RWPE1 (cell line): ENCODE measurements around the gene PAPOLB.

Experiments
- CTCF ChIA-PET: fragments of 350-600 bp; sonication (Branson Sonifier 250); formaldehyde crosslinking; extraction: SDS; loops from one replicate; lab custom pipeline; 2021; lab: Yijun Ruan, JAX
- POLR2A ChIA-PET: fragments of 400-600 bp; formaldehyde crosslinking; extraction: SDS; loops from one replicate; lab custom pipeline; 2020; ENCODE audit warnings: antibody characterized with exemption; ENCODE audit not compliant: low non-redundant PET; lab: Yijun Ruan, JAX
- DNase-seq: peaks from one replicate; pipeline ENCODE4 v3.0.0; 2012; ENCODE audit warnings: low spot score
- H3K27ac ChIP-seq: fragments of 450-650 bp; 2 replicates; pipeline ENCODE4 v1.5.1; 2017
- CTCF ChIP-seq: fragments of 450-650 bp; conservative IDR thresholded peaks from 2 replicates; pipeline ENCODE4 v1.5.1; 2017; ENCODE audit warnings: low read depth, mild to moderate bottlenecking

Gene PAPOLB

DNA sequence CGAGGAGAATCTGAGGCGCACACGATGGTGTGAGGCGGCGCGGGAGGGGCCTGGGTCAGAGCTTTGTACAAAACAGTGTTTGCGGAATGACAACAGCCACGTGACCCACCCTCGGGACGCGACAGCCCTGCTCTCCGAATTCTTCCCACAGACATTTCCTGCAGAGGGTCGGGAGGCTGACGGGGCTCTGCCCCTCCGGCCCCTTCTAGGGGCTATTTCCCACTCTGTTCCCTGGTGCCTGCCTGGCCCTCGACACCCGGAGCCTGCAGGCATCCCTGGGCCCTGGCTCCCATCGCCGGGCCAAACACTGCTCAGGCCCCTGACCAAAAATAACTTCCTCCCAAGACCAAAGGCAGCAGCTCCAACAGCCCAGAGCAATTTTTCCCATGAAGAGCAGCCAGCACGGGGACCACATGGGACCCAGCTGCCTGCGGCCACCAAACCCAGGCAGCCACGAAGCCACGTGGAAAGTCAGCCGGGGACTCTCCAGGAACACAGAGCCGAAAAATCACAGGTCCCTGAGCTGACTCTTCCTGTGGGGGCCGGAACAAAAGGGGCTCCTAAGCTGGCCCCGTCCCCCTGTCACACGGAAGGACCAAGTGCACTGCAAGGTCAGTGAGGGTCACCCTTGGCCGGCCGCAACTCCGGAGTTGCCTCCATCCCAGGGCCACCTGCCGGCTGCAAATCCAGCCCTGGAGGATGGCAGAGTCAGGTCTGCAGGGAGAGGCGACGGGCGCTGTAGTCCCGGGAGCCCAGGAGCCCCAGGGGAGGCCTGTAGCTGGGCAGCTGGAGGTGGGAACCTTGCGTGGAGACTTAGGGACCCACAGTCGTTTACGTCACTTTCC, 42.0 kb downstream of the PAPOLB start:
- no peak overlapping the region for H3K27ac ChIP-seq
- no peak for DNase-seq
- ChIA-PET CTCF (interaction anchor here (0.6 kb wide), 1 partner anchor 21 kb away, joined by 3 read pairs; no protein-coding TSS in a partner anchor), POLR2A (no interaction called here)
- no peak for TF ChIP-seq CTCF

GRCh38 chr7:4818000-4818794, 43.6 kb downstream of the PAPOLB start:
- H3K27ac ChIP-seq: no peak overlapping the region
- ChIA-PET POLR2A (no interaction called here), CTCF (no interaction called here)
- DNase-seq: no peak
- no peak for TF ChIP-seq CTCF

DNA sequence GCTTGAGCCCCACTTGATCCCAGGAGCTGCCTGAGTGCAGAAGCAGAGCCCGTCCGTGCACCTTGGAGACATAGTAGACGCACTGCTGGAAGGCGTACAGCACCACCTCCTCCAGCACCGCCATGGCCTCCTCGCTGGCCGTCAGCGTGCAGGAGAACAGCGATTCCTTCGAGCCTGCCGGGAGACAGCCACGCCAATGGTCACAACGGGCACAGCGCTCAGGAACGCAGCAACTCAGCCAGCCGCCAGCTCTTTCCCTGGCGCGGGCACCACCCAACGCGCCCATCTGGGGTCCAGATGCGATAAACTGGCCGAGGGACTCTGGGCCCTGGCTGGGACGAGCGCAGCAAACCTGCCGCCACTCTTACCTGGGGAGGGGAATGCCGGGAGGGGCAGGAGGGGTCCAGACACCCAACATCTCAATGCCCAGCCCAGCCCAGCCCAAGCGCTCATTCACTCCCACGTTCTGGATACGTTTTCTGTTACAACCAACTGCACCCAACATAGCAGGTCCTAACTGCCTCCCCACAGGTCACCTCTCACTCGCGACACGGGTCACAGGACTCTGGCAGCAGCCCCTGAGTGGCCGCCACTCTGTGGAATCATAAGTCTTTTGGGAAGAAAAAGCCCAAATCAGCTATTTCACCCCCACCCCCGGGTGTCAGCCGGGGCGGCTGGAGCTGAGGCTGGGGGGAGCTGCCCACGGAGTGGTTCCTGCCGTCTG, 44.5 kb downstream of the PAPOLB start:
- CTCF ChIA-PET: interaction anchor here (0.5 to 1.2 kb wide), 3 partner anchors 11 to 29 kb away, joined by 4 to 6 read pairs (median 5); no protein-coding TSS in a partner anchor
- POLR2A ChIA-PET: no interaction called here
- H3K27ac ChIP-seq: no peak overlapping the region
- DNase-seq: no peak
- no peak for TF ChIP-seq CTCF

DNA sequence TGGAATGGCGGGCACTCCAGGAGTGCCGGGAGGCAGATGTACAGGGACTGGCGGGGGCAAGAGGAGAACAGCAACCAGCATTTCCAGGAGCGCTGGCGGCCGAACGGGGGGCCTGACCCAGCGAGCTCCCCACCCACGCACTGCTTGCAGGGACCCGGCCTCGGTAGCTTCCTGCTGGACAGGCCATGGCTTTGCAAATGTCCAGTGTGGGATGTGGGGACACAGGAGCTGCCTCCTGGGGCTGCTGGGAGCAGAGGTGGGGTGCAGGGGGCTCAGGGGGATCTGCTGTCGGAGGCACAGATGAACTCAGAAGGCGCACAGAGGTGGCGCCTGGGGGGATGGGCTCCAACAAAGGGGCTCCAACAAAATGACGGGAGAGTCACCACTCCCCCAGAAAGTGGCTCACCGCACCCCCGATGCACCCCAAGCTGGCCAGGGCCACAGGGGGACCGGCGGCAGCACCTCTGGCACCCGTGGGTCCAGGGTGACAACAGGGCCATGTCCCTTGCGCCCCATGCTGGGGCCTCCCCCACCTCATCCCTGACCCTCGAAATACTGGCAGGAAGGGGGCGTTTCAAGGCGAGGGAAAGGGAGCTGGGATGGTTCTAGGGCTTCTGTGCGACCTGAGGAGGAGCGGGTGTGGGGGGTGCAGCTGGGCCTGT, 45.3 kb downstream of the PAPOLB start:
- H3K27ac ChIP-seq: no peak overlapping the region
- TF ChIP-seq CTCF: no peak
- ChIA-PET CTCF (interaction anchor here (0.5 to 1.4 kb wide), 4 partner anchors 12 to 29 kb away, joined by 4 to 6 read pairs (median 4); no protein-coding TSS in a partner anchor), POLR2A (no interaction called here)
- DNase-seq: no peak

DNA sequence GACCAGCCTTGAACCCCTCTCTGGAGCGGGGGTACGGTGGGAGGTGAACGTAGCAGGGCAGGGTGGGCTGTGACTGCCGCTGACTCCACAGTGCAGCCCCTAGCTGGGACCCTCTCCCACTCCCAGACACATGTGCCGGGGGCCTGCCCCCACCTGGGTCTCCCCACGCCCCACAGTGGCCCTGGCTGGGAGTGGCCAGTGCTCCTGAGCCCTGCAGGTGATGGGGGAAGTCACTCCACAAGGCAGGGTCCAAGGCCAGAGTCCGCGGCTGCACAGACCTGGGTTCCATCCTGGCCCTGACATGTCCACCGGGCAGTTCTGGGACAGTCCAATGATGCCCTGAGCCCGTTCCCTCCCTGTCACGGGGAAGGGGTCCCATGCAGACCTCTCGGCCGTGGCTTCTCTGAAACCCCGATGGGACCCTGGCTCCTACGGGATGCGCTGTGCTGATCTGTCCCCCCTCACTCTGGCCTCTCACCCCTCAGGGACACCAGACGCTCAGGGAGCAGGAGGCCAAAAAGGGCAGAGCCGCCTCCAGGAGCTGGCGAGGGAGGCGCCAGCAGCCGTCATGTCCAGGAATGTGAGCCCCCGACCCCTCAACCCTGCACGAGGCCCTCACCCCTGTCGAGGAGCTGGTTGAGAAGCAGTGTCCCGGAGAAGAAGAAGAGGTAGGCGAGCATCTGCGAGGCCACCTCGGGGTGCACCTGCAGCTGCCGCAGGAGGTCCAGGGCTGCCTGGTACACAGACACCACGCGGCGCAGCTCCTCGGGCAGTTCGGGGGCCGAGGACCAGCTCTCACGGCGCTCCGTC, 46.0 kb downstream of the PAPOLB start:
- TF ChIP-seq CTCF: no peak
- CTCF ChIA-PET: interaction anchor here (0.8 to 1.4 kb wide), 2 partner anchors 17 to 52 kb away, joined by 3 to 4 read pairs; no protein-coding TSS in a partner anchor
- H3K27ac ChIP-seq: no peak overlapping the region
- no peak for DNase-seq
- POLR2A ChIA-PET: no interaction called here
